CD4-positive, alpha-beta T cell treated with Interleukin-10 for 1 hour (primary cell): ENCODE results near the gene EPYC.

ENCODE experiments used
- DNase-seq: peaks from one replicate; pipeline ENCODE4 v3.0.0-alpha.2; 2020

EPYC gene

GRCh38 chr12:91004872-91005271, at the start of gene EPYC:
EPYC (minus strand) TSS chr12:91004972; CDS start chr12:91002565, 2,407 bp downstream.
- no peak for DNase-seq

- no peak for DNase-seq
Observed at GRCh38 chr12:91053951-91054715, 49.4 kb upstream of the EPYC start.

- no peak for DNase-seq
Observed at GRCh38 chr12:91052026-91052425, 47.3 kb upstream of the EPYC start.

GRCh38 chr12:91044586-91044985, 39.8 kb upstream of the EPYC start:
- no peak for DNase-seq

- no peak for DNase-seq
Observed at GRCh38 chr12:91043408-91043807, 38.6 kb upstream of the EPYC start.

- DNase-seq = no peak
Observed at GRCh38 chr12:91040096-91040755, 35.5 kb upstream of the EPYC start.

GRCh38 chr12:91037276-91037675, 32.5 kb upstream of the EPYC start:
- DNase-seq = no peak

- no peak for DNase-seq
Observed at GRCh38 chr12:91033251-91033650, 28.5 kb upstream of the EPYC start.

GRCh38 chr12:91023326-91024004, 18.7 kb upstream of the EPYC start:
- no peak for DNase-seq

GRCh38 chr12:91021076-91021475, 16.3 kb upstream of the EPYC start:
- DNase-seq = no peak

- DNase-seq = no peak
Observed at GRCh38 chr12:91019455-91019854, 14.7 kb upstream of the EPYC start.

- DNase-seq = no peak
Observed at GRCh38 chr12:91017511-91018263, 12.9 kb upstream of the EPYC start.

- DNase-seq = no peak
Observed at GRCh38 chr12:91017043-91017442, 12.3 kb upstream of the EPYC start.

GRCh38 chr12:91009319-91009950, 4.7 kb upstream of the EPYC start:
- no peak for DNase-seq

GRCh38 chr12:91007531-91008290, 2.9 kb upstream of the EPYC start:
- no peak for DNase-seq

- no peak for DNase-seq
Observed at GRCh38 chr12:91003737-91004136, 1.0 kb downstream of the EPYC start.

- no peak for DNase-seq
Observed at GRCh38 chr12:91001306-91001705, 3.5 kb downstream of the EPYC start.

- no peak for DNase-seq
Observed at GRCh38 chr12:90999966-91000365, 4.8 kb downstream of the EPYC start.

- no peak for DNase-seq
Observed at GRCh38 chr12:90999527-90999926, 5.2 kb downstream of the EPYC start.

GRCh38 chr12:90995010-90995409, 9.8 kb downstream of the EPYC start:
- DNase-seq = no peak

- DNase-seq = no peak
Observed at GRCh38 chr12:90991952-90992465, 12.8 kb downstream of the EPYC start.

- no peak for DNase-seq
Observed at GRCh38 chr12:90990611-90991010, 14.2 kb downstream of the EPYC start.
